SK-N-SH treated with all-trans-retinoic acid at 6 μM for 48 hours (cell line): ENCODE measurements around the gene KRTAP5-3.
"Not testable (repeated sequence)": the region's sequence is repeated elsewhere in the genome, so short reads cannot be mapped to it uniquely, and the experiment has no call there.

Source experiments
- ESRRG ChIP-seq: fragments of 250-450 bp; sonication (Bioruptor Pico); IDR thresholded peaks from 2 replicates; pipeline ENCODE4 v1.6.1; 2021; ENCODE audit warnings: mild to moderate bottlenecking
- GLIS3 ChIP-seq: fragments of 250-450 bp; sonication (Bioruptor Pico); IDR thresholded peaks from 2 replicates; pipeline ENCODE4 v1.5.0; 2020; ENCODE audit warnings: mild to moderate bottlenecking, moderate library complexity
- OSR1 ChIP-seq: fragments of 250-450 bp; sonication (Bioruptor Pico); IDR thresholded peaks from 2 replicates; pipeline ENCODE4 v1.8.0; 2022; ENCODE audit warnings: moderate library complexity, mild to moderate bottlenecking, inconsistent platforms
- PATZ1 ChIP-seq: fragments of 250-450 bp; sonication (Bioruptor Pico); IDR thresholded peaks from 2 replicates; pipeline ENCODE4 v1.8.0; 2020; ENCODE audit warnings: mild to moderate bottlenecking, moderate library complexity, borderline replicate concordance
- PPARA ChIP-seq: fragments of 250-450 bp; sonication (Bioruptor Pico); IDR thresholded peaks from 2 replicates; pipeline ENCODE4 v1.5.0; 2020; ENCODE audit warnings: mild to moderate bottlenecking, borderline replicate concordance
- RARB ChIP-seq: fragments of 250-450 bp; sonication (Bioruptor Pico); IDR thresholded peaks from 2 replicates; pipeline ENCODE4 v1.8.0; 2021; ENCODE audit warnings: mild to moderate bottlenecking, moderate library complexity
- ZFP3 ChIP-seq: fragments of 250-450 bp; sonication (Bioruptor Pico); IDR thresholded peaks from 2 replicates; pipeline ENCODE4 v1.5.0; 2020; ENCODE audit warnings: mild to moderate bottlenecking, moderate library complexity
- ZNF565 ChIP-seq: fragments of 450-650 bp; formaldehyde crosslinking; conservative IDR thresholded peaks from 2 replicates; pipeline ENCODE4 v1.5.0; 2020; ENCODE audit warnings: low read depth, mild to moderate bottlenecking, moderate library complexity

- not testable (repeated sequence) for TF ChIP-seq PPARA (CRISPR knock-in tag); GLIS3 (CRISPR knock-in tag); PATZ1; ZNF565 (CRISPR knock-in tag); OSR1; RARB (CRISPR knock-in tag); ZFP3 (CRISPR knock-in tag); ESRRG
Observed at GRCh38 chr11:1646540-1646939, 38.3 kb upstream of the KRTAP5-3 start.
